ENCODE results near the gene STX3.

Gene STX3

GRCh38 chr11:59829358-59829757, 74.2 kb downstream of the STX3 start:
- H3F3A ChIP-seq (ENCODE audit: low read depth), result no peaks in the 10 kb centered on the region
- peak overlapping the region; percentile 0 for H3K4me3 ChIP-seq (ENCODE audit: low read length, poor library complexity, severe bottlenecking)
- no peaks in the 10 kb centered on the region for H3K9me2 ChIP-seq (replicated peaks; ENCODE audit: low read depth, low read length)
- H3K4me2 ChIP-seq (ENCODE audit: low read depth, low read length, poor library complexity, severe bottlenecking), result peak overlapping the region; percentile 33
- H3K9me3 ChIP-seq (ENCODE audit: insufficient read depth, low read depth, low read length), result no peaks in the 10 kb centered on the region
- H3K9ac ChIP-seq (ENCODE audit: low read depth, low read length, poor library complexity, severe bottlenecking), result no peak overlapping the region
- H3K79me2 ChIP-seq (ENCODE audit: insufficient read depth, low read length), result no peaks in the 10 kb centered on the region
- no peaks in the 10 kb centered on the region for H3K27me3 ChIP-seq (ENCODE audit: insufficient read depth, low read length, poor library complexity, severe bottlenecking)
- no peaks in the 10 kb centered on the region for H3K36me3 ChIP-seq (ENCODE audit: insufficient read depth, low read length)
- peaks cover 10% of the 10 kb centered on the region for H3K4me1 ChIP-seq (ENCODE audit: insufficient read depth, low read length, poor library complexity, severe bottlenecking)
- no peak overlapping the region; the same call in 1 of the 2 replicates for H2AFZ ChIP-seq (ENCODE audit: low read length)
- H4K20me1 ChIP-seq (ENCODE audit: insufficient read depth, low read length, poor library complexity, severe bottlenecking), result no peaks in the 10 kb centered on the region
- TF ChIP-seq EZH2phosphoT487 (IDR thresholded peaks at IDR 0.05; ENCODE audit: borderline replicate concordance), result no peak
- no peak for TF ChIP-seq CTCF (conservative IDR thresholded peaks at IDR 0.05; ENCODE audit: low read length)

- Histone ChIP-seq H4K20me1 (ENCODE audit: insufficient read depth, low read length, poor library complexity, severe bottlenecking) (no peaks in the 10 kb centered on the region), H3K9me3 (ENCODE audit: insufficient read depth, low read depth, low read length) (no peaks in the 10 kb centered on the region), H3K36me3 (ENCODE audit: insufficient read depth, low read length) (no peaks in the 10 kb centered on the region), H3K4me2 (ENCODE audit: low read depth, low read length, poor library complexity, severe bottlenecking) (no peak overlapping the region), H3K9me2 (replicated peaks; ENCODE audit: low read depth, low read length) (no peaks in the 10 kb centered on the region), H3F3A (ENCODE audit: low read depth) (no peaks in the 10 kb centered on the region), H2AFZ (ENCODE audit: low read length) (peak overlapping the region; percentile 30; the same call in 1 of the 2 replicates), H3K27me3 (ENCODE audit: insufficient read depth, low read length, poor library complexity, severe bottlenecking) (no peaks in the 10 kb centered on the region), H3K4me3 (ENCODE audit: low read length, poor library complexity, severe bottlenecking) (no peak overlapping the region), H3K9ac (ENCODE audit: low read depth, low read length, poor library complexity, severe bottlenecking) (no peak overlapping the region), H3K79me2 (ENCODE audit: insufficient read depth, low read length) (no peaks in the 10 kb centered on the region), H3K4me1 (ENCODE audit: insufficient read depth, low read length, poor library complexity, severe bottlenecking) (peaks cover 10% of the 10 kb centered on the region)
- TF ChIP-seq CTCF (conservative IDR thresholded peaks at IDR 0.05; ENCODE audit: low read length) (no peak), EZH2phosphoT487 (IDR thresholded peaks at IDR 0.05; ENCODE audit: borderline replicate concordance) (no peak)
Measured at GRCh38 chr11:59833602-59834001, 78.4 kb downstream of the STX3 start.

GRCh38 chr11:59839615-59840014, 84.4 kb downstream of the STX3 start:
- no peaks in the 10 kb centered on the region for H3K9me2 ChIP-seq (replicated peaks; ENCODE audit: low read depth, low read length)
- no peaks in the 10 kb centered on the region for H3K36me3 ChIP-seq (ENCODE audit: insufficient read depth, low read length)
- no peaks in the 10 kb centered on the region for H3K9me3 ChIP-seq (ENCODE audit: insufficient read depth, low read depth, low read length)
- no peaks in the 10 kb centered on the region for H3K4me1 ChIP-seq (ENCODE audit: insufficient read depth, low read length, poor library complexity, severe bottlenecking)
- no peak overlapping the region for H3K4me2 ChIP-seq (ENCODE audit: low read depth, low read length, poor library complexity, severe bottlenecking)
- H2AFZ ChIP-seq (ENCODE audit: low read length), result no peak overlapping the region
- no peaks in the 10 kb centered on the region for H3K27me3 ChIP-seq (ENCODE audit: insufficient read depth, low read length, poor library complexity, severe bottlenecking)
- no peaks in the 10 kb centered on the region for H3F3A ChIP-seq (ENCODE audit: low read depth)
- TF ChIP-seq EZH2phosphoT487 (IDR thresholded peaks at IDR 0.05; ENCODE audit: borderline replicate concordance) (no peak), CTCF (conservative IDR thresholded peaks at IDR 0.05; ENCODE audit: low read length) (no peak)
- no peak overlapping the region for H3K9ac ChIP-seq (ENCODE audit: low read depth, low read length, poor library complexity, severe bottlenecking)
- H3K79me2 ChIP-seq (ENCODE audit: insufficient read depth, low read length), result no peaks in the 10 kb centered on the region
- no peaks in the 10 kb centered on the region for H4K20me1 ChIP-seq (ENCODE audit: insufficient read depth, low read length, poor library complexity, severe bottlenecking)
- no peak overlapping the region for H3K4me3 ChIP-seq (ENCODE audit: low read length, poor library complexity, severe bottlenecking)
